Activated CD8-positive, alpha-beta memory T cell treated with anti-CD3 and anti-CD28 coated beads, Interleukin-2, amount 10 ng/mL, durations not matched to agents 7 days and 5 days (primary cell): ENCODE results near the gene SH3RF1. TPM values are rescaled to one million over a fixed set of nuclear protein-coding genes. Genes with fewer than 3 reads are reported as not detected.

Experiments used
- ATAC-seq: fragments of 150-1000 bp; cut with Tn5 transposase; one replicate; pipeline ENCODE4 v1.10.0; 2021; ENCODE audit warnings: moderate library complexity
- CTCF ChIA-PET: fragments of 350-600 bp; sonication (Branson Sonifier 250); formaldehyde crosslinking; loops from one replicate; lab custom pipeline; 2021; ENCODE audit warnings: antibody characterized with exemption; lab: Charles Lee
- DNase-seq: peaks from one replicate; pipeline ENCODE4 v3.0.0-alpha.2; 2020
- H3K27ac Mint-ChIP-seq: one replicate; pipeline ENCODE4 v1.8.0; 2021; ENCODE audit warnings: mild to moderate bottlenecking, mixed read lengths
- H3K27me3 Mint-ChIP-seq: one replicate; pipeline ENCODE4 v1.8.0; 2021; ENCODE audit warnings: mixed read lengths
- H3K36me3 Mint-ChIP-seq: one replicate; pipeline ENCODE4 v1.8.0; 2021; ENCODE audit warnings: mild to moderate bottlenecking, mixed read lengths
- H3K4me1 Mint-ChIP-seq: one replicate; pipeline ENCODE4 v1.8.0; 2021; ENCODE audit warnings: mixed read lengths
- H3K4me3 Mint-ChIP-seq: one replicate; pipeline ENCODE4 v1.8.0; 2021; ENCODE audit warnings: mild to moderate bottlenecking, moderate library complexity, mixed read lengths
- H3K9me3 Mint-ChIP-seq: one replicate; pipeline ENCODE4 v1.8.0; 2022; ENCODE audit warnings: low read depth, mixed read lengths
- total RNA-seq, 2 experiments: library from RNA; stranded (reverse); gene quantifications; one replicate each; pipeline ENCODE4 v1.2.3, GENCODE V29; 2021

Gene SH3RF1
- total RNA-seq, 2 experiments from 2014 or later: 0.35 TPM; not detected in 1

DNA sequence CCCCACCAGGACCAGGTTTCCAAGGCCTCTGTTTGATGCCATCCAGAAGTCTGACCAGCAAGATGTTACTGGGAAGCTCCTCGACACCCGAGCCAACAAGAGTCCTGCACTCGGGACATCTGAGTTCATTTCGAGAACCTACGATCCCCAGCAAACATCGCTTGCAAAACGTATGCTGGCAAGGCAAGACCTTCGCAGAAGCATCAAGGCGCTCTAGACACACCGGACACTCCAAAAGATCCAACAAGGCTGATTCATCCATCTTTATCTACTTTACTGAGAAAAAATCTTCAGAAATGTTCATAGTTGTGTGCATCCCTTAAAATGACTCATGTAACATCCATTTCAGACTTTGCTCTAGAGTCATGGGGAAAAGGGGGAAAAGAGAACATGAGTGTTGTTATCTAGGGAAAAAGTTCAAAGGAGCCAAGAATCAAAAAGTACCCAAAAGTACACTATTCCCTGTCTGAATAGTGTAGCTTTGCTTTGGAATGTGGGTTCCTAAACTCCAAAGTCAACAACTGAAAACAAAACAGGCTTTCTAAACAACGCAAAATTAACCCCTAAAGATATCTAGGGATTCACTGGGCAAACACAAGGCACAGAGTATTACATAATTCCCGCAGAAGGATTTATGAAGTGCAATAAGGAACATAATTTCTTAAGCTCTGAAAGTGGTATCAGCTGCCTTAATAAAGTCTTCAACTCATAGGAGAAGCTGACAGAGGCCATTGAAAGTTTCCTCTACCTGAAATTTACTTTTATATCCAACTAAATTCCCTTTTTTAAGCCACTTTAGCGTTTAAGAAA is 1.6 kb downstream of the SH3RF1 start:
- no peak for DNase-seq
- ATAC-seq: no peak
- peaks cover 66% of the 10 kb centered on the region for H3K27me3 Mint-ChIP-seq
- H3K36me3 Mint-ChIP-seq: no peaks in the 10 kb centered on the region
- H3K4me3 Mint-ChIP-seq: peak overlapping the region; percentile 11
- CTCF ChIA-PET: interaction anchor here (1.0 kb wide), 1 partner anchor 238 kb away, joined by 3 read pairs; no protein-coding TSS in a partner anchor
- no peaks in the 10 kb centered on the region for H3K9me3 Mint-ChIP-seq
- no peak overlapping the region for H3K27ac Mint-ChIP-seq
- H3K4me1 Mint-ChIP-seq: peaks cover 10% of the 10 kb centered on the region

DNA sequence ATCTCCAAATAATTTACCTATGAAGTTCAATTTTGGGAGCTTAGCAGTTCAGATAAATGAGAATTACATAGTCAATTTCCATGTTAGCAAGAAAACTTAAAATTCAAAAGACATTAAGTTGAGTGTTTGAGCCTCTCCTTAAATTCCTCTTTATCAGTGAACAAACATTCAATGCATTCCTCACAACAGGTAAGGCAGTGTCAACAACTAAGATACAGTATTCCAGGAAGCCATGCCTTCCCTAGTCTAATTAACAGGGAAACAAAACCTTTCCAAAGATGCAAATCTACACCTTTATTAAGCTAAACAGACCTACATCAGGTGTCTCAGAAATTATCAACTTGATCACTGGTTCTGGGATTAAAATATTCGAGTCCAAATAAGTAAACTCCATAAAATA is 3.7 kb downstream of the SH3RF1 start:
- H3K27me3 Mint-ChIP-seq: peaks cover 54% of the 10 kb centered on the region
- no peak overlapping the region for H3K4me3 Mint-ChIP-seq
- ATAC-seq (no peak), DNase-seq (no peak)
- H3K27ac Mint-ChIP-seq: no peak overlapping the region
- peaks cover 10% of the 10 kb centered on the region for H3K4me1 Mint-ChIP-seq
- no peaks in the 10 kb centered on the region for H3K9me3 Mint-ChIP-seq
- H3K36me3 Mint-ChIP-seq: no peaks in the 10 kb centered on the region
- CTCF ChIA-PET: no interaction called here

DNA sequence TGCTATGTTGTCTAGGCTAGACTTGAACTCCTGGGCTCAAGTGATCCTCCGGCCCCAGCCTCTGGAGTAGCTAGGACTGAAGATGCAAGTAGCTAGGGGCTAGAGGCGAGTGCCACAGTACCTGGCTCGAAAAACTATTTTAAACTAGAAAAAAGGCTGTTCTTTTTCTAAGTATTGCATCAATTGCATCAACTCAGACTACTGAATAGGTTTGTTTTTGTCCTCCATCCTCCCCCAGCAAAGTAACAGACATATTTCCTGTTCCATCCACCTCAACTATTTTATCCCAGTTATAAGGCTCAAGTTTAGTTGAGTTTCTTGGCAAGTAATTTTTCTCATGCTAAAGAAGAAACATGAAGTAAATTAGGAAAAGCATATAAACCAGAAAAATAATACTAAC is 4.1 kb downstream of the SH3RF1 start:
- Mint-ChIP-seq H3K4me3 (no peak overlapping the region), H3K27ac (no peak overlapping the region), H3K27me3 (peaks cover 50% of the 10 kb centered on the region), H3K36me3 (no peaks in the 10 kb centered on the region), H3K4me1 (peaks cover 5% of the 10 kb centered on the region), H3K9me3 (no peaks in the 10 kb centered on the region)
- ATAC-seq (no peak), DNase-seq (no peak)
- CTCF ChIA-PET: no interaction called here

DNA sequence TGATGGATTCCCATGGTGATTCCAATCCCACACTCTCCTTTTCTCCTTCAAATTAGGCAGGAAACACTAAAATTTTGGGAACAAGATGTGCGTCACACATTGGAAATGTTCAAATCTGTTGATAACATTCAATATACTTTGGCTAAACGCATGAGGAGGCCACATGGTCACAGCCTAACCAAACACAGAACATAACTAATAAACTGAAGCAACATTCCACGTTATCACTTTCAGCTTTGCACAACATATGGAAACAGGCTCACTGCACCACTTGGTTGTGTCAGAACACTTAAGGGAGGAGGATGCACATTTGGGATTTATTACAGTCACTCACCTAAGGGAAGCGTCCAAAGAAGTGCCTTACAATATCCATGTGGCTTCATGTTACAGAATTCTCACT is 4.7 kb downstream of the SH3RF1 start:
- Mint-ChIP-seq H3K9me3 (no peaks in the 10 kb centered on the region), H3K4me3 (no peak overlapping the region), H3K27ac (no peak overlapping the region), H3K36me3 (no peaks in the 10 kb centered on the region), H3K27me3 (peaks cover 51% of the 10 kb centered on the region), H3K4me1 (peaks cover 5% of the 10 kb centered on the region)
- no peak for DNase-seq
- no peak for ATAC-seq
- CTCF ChIA-PET: no interaction called here

DNA sequence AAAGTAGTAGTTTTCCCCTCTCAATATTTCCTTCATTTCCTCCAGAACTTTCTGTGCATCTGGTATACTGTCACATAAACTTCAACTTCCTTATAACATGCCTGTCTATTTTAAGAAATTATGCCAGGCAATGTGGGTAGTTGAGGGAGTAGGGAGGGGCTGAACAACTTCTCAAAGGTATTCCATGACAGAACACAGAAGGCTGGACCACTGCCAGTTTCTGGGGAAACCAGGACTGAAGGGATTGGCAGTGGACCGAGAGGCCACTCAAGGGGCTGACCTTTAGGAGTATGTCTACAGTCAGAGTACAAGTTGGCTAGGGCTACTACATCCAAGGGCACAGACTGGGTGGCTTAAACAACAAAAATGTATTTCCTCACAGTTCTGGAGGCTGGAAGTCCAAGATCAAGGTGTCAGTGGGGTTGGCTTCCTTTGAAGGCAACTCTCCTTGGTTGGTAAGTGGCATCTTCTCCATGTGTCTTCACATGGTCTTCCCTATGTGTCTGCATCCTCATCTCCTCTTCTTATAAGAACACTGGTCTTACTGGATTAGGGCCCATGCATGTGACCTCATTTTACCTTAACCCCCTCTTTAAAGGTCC is 6.9 kb downstream of the SH3RF1 start:
- no peak for DNase-seq
- Mint-ChIP-seq H3K4me1 (no peaks in the 10 kb centered on the region), H3K36me3 (no peaks in the 10 kb centered on the region), H3K9me3 (no peaks in the 10 kb centered on the region), H3K4me3 (no peak overlapping the region), H3K27ac (no peak overlapping the region), H3K27me3 (peaks cover 47% of the 10 kb centered on the region)
- no peak for ATAC-seq
- CTCF ChIA-PET: no interaction called here

DNA sequence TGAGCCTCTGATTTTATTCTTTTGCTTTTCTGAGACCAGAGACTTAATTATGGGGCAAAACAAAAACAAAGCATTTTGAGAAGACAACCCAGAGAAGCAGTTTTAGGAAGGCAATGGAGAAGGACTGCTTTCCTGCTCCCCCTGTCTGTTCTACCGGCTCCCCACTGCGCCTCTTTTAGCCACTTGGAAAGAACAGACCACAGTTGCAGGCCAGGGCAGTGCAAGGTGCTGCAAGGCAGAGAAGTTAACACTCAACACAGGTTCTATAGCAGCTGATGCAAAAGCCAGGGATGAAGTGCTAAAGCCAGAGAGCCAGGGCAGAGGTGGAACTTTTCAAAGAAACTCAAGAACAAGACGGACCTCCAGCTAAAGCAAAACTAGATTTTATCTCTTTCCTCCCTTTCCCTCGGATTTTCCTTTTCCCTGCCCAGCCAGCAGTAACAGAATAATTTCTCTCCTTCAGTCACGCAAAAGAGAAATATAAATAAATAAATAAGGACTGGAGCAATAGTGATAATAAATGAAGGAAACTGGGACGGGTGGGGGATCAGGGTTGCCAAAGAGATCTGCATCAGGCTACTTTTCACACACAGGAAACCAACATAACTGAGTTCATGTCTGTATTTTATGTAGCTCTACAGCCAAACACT is 10.4 kb downstream of the SH3RF1 start:
- H3K9me3 Mint-ChIP-seq: no peaks in the 10 kb centered on the region
- no peak overlapping the region for H3K27ac Mint-ChIP-seq
- DNase-seq (no peak), ATAC-seq (no peak)
- H3K4me1 Mint-ChIP-seq: no peaks in the 10 kb centered on the region
- no peaks in the 10 kb centered on the region for H3K36me3 Mint-ChIP-seq
- CTCF ChIA-PET: interaction anchor here (0.8 kb wide), 1 partner anchor 27 kb away, joined by 3 read pairs; no protein-coding TSS in a partner anchor
- peaks cover 36% of the 10 kb centered on the region for H3K27me3 Mint-ChIP-seq
- no peak overlapping the region for H3K4me3 Mint-ChIP-seq

DNA sequence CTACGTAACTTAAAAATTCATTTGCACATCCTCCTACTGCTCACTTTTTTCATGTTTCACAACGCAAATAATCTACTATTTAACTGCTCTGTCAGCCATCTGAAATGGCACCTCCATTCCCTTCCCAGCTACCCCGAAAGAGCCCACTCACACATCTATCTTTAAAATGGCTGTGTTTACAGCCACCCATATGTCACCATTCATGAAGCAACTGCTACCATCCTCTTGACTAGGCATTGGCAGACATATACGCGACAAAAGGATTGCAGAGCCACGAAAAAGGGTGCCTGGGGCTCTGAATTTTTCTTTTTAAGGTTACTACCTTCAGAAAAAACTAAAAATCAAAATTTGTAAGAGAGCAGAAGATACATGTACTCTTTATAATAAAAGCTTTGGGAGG is 11.5 kb downstream of the SH3RF1 start:
- H3K27me3 Mint-ChIP-seq: peaks cover 30% of the 10 kb centered on the region
- no peak overlapping the region for H3K27ac Mint-ChIP-seq
- H3K9me3 Mint-ChIP-seq: no peaks in the 10 kb centered on the region
- no peaks in the 10 kb centered on the region for H3K36me3 Mint-ChIP-seq
- no peak for DNase-seq
- CTCF ChIA-PET: no interaction called here
- ATAC-seq: no peak
- H3K4me3 Mint-ChIP-seq: no peak overlapping the region
- H3K4me1 Mint-ChIP-seq: no peaks in the 10 kb centered on the region

DNA sequence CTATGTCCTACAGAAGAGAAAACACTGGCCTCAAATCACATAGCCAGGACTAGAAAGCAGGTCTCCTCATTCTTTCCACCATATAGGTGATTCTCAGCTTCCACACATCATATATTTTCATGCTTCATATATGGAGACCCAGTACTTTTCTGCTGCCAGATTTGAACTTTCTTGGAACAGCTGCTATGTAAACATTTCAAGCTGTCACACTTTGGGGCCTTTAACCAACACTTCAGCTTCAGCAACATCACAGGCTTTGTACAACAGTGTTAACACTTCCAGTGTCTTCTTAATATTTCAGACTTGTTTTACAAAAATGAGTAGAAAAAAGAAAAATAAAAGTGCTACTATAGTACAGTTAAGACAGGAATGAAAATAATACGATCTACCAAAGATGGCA is 12.6 kb downstream of the SH3RF1 start:
- CTCF ChIA-PET: no interaction called here
- H3K36me3 Mint-ChIP-seq: no peaks in the 10 kb centered on the region
- H3K27me3 Mint-ChIP-seq: peaks cover 37% of the 10 kb centered on the region
- H3K27ac Mint-ChIP-seq: no peak overlapping the region
- no peak for DNase-seq
- H3K4me1 Mint-ChIP-seq: no peaks in the 10 kb centered on the region
- no peaks in the 10 kb centered on the region for H3K9me3 Mint-ChIP-seq
- H3K4me3 Mint-ChIP-seq: no peak overlapping the region
- no peak for ATAC-seq

DNA sequence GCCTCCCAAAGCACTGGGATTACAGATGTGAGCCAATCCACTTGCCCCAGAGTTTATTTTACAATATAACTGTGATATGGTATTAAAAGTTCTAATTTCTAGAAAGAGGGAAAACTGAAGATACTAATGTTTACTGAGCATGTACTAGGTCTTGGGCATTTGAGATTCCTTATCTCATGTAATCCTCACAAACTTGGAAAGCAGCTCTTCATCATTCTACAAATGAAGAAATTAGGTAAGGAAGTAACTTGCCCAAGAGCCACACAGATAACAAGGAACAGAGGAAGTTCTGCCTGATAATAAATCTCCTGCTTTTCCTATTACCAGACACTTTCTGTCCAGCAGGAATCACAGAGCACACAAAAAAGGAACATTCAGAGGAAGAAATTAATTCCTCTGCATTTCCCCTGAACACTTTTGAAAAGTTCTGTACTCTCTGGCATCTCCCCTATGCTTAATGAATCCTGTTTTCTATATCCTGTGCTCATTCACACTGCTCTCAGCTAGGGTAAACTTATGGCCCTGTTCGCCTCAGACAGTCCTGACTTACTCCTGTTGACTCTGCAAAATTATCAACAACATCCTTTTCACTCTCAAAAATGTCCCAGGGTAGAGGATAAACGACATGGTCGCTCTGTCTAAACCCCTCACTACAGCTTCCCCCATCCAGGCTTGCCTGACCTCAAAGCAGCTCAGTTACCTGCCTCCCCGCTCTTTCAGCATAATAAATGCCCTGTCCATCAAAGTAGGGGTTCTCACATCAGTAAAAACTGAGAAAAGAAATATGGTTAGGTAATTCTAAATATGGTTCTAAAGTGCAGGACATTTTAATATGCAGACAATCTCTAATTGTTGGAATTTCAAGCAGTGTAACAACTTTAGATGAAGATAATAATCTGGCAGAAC is 13.6 kb downstream of the SH3RF1 start:
- Mint-ChIP-seq H3K4me3 (no peak overlapping the region), H3K9me3 (no peaks in the 10 kb centered on the region), H3K4me1 (no peaks in the 10 kb centered on the region), H3K36me3 (no peaks in the 10 kb centered on the region), H3K27ac (no peak overlapping the region), H3K27me3 (peaks cover 32% of the 10 kb centered on the region)
- CTCF ChIA-PET: no interaction called here
- no peak for ATAC-seq
- no peak for DNase-seq

DNA sequence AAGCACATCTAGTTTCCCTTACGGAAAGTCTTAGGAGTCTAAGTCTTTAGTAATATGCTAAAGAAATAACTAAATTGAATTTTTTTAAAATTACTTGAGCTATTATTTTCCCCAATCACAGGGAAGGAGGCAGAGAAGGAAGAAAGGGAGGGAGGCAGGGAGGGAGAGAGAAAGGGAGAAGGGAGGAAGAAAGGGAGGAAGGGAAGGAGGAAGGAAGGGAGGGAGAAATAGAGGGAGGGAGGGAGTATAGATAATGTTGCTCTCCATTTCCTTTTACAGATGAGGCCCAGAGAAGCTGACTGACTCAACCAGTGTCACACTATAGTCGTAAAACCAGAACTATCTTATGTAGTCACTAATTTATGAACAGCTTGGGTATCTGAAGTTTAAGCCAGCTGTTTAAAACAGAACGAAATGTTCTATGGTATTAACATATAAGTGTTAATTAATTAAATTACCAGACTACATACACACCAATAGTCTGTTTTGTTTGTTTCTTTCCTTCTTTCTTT is 14.6 kb downstream of the SH3RF1 start:
- Mint-ChIP-seq H3K9me3 (no peaks in the 10 kb centered on the region), H3K4me3 (no peak overlapping the region), H3K36me3 (no peaks in the 10 kb centered on the region), H3K27ac (no peak overlapping the region), H3K4me1 (no peaks in the 10 kb centered on the region), H3K27me3 (peaks cover 28% of the 10 kb centered on the region)
- ATAC-seq (no peak), DNase-seq (no peak)
- CTCF ChIA-PET: no interaction called here

DNA sequence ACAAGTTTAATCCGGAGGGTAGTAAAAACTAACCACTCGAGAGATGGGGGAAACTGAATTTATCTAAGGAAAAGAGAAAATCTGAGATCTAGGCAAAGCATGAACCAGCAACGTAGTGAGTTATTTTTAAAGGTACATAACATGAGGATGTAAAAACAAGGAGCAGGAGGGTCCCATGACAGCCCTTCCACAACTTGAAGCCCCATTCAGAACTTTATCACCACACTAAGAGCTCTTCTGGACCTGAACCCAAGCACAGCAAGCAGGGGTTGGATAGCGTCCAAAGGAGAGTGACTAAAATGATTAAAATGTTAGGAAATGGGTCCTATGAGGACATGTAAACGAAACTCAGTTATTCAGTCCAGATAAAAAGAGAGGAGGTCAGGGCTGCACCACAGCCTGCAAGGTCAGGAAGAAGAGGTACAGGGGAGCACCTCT is 16.2 kb downstream of the SH3RF1 start:
- H3K4me1 Mint-ChIP-seq: no peaks in the 10 kb centered on the region
- no peak overlapping the region for H3K4me3 Mint-ChIP-seq
- no peaks in the 10 kb centered on the region for H3K36me3 Mint-ChIP-seq
- H3K9me3 Mint-ChIP-seq: no peaks in the 10 kb centered on the region
- no peak for ATAC-seq
- CTCF ChIA-PET: no interaction called here
- no peak overlapping the region for H3K27ac Mint-ChIP-seq
- peaks cover 24% of the 10 kb centered on the region for H3K27me3 Mint-ChIP-seq
- no peak for DNase-seq

DNA sequence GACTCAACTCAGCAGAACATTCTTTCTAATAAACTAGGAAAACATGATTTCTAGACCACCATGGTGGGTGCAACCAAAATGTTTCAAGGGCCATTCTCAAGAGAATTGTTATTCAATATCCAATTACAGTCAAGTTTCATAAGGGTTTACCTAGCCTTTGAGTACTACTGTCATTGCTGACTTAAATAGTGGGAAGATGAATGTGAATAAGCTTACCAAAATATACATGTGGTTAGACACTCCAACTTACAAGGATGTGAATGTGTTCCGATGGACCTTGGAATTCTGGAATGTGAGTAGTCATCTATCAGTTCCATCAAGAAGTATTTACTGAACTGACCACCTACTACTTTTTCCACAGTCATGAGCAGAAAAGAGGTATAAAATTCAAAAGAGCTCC is 16.9 kb downstream of the SH3RF1 start:
- Mint-ChIP-seq H3K36me3 (no peaks in the 10 kb centered on the region), H3K4me3 (no peak overlapping the region), H3K27me3 (peaks cover 24% of the 10 kb centered on the region), H3K4me1 (no peaks in the 10 kb centered on the region), H3K27ac (no peak overlapping the region), H3K9me3 (no peaks in the 10 kb centered on the region)
- ATAC-seq (no peak), DNase-seq (no peak)
- CTCF ChIA-PET: no interaction called here

DNA sequence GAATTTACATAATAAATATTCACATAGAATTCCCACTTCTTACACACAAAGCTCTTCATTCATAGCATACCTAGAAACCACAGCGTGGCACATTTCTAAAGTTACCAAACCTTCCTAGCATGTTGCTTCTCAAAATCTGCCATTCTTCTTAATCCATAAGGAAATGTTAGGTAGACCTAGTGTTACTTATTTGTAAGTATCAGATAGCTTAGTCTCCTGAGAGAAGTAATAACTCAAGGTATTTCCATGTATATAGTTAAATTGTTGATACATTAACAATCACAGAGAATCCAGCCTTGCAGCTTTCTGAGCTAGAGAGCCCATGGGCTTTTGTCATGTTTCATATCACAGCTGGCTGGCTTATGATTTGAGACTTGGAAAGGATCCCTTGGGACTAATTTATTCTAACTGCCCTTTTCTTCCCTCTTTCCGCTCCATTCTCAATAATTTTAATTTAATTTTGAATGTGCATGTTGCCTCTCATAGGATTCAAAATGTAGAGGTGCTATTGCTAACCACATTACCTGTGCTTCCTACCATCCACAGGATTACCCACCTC is 17.6 kb downstream of the SH3RF1 start:
- H3K27me3 Mint-ChIP-seq: peaks cover 21% of the 10 kb centered on the region
- no peaks in the 10 kb centered on the region for H3K36me3 Mint-ChIP-seq
- CTCF ChIA-PET: no interaction called here
- H3K4me3 Mint-ChIP-seq: no peak overlapping the region
- no peaks in the 10 kb centered on the region for H3K4me1 Mint-ChIP-seq
- H3K27ac Mint-ChIP-seq: no peak overlapping the region
- no peak for DNase-seq
- no peaks in the 10 kb centered on the region for H3K9me3 Mint-ChIP-seq
- no peak for ATAC-seq
